ENCODE measurements around the gene CFC1.
"Not testable (repeated sequence)": the region's sequence is repeated elsewhere in the genome, so short reads cannot be mapped to it uniquely, and the experiment has no call there.

CFC1 gene

DNA sequence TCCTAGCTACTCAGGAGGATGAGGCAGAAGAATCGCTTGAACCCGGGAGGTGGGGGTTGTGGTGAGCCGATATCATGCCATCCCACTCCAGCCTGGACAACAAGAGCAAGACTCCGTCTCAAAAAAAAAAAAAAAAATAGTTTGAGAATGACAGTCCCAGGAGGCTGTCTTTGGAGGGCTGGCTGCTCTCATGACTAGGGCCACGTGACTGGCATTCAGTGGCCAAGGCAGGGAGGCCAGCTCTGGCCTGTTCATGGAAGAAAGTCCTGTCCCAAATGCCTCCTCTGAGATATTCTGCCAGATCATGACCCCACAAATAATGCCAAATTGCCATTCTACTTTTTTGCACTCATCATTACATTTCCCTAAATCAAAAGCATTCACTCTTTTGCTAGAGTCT lies 54.4 kb downstream of the CFC1 start:
- H3K79me2 ChIP-seq (ENCODE audit: control insufficient read depth, low read length); H4K20me1 ChIP-seq (ENCODE audit: control insufficient read depth, insufficient read depth, low read depth, low read length); H3K36me3 ChIP-seq (ENCODE audit: control insufficient read depth, low read length); H3K4me3 ChIP-seq (ENCODE audit: low read length); H3K27ac ChIP-seq (ENCODE audit: low read depth, low read length); H3K4me1 ChIP-seq (ENCODE audit: control insufficient read depth, low read length); H3F3A ChIP-seq (ENCODE audit: control insufficient read depth, insufficient read depth); H3K4me2 ChIP-seq (ENCODE audit: low read length); H3K9me2 ChIP-seq (replicated peaks; ENCODE audit: control insufficient read depth, low read length); H3K9me3 ChIP-seq (ENCODE audit: control insufficient read depth, insufficient read depth, low read length); H3K27me3 ChIP-seq (ENCODE audit: control insufficient read depth, low read length): not testable (repeated sequence)

DNA sequence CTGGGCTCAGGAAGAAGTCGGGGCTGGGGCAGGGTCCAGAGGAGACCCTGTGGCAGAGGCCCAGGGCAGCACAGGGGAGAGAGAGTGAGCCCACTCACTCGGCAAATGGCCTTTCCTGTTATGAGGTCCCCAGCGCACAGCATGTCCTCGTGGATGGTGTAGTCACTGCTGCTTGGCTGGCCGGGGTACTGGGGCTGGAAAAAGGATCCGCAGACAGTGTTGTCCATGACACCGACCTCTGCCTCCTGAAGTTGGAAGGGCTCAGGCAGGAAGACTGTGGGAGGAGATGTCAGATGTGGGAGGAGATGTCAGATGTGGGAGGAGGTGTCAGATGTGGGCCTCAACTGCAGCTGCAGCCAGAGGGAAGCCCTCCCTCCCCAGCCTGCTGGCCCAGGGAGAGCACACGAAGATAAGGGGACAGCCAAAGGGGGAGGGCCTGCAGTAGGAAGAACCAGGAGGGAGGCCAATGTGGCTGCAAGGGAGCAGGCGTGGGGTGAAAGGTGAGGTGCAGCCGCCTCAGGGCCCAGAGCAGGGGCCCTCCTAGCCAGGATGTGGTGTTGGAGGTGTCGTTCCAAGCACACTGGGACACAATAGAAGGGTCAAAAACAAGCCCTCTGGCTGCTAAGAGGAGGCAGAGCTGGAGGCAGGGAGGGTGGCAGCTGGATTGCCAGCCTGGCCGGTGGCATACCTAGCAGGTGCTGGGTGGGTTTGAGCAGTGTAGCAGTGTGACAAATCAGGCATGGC lies 55.4 kb downstream of the CFC1 start:
- not testable (repeated sequence) for H4K20me1 ChIP-seq (ENCODE audit: control insufficient read depth, insufficient read depth, low read depth, low read length); H3K4me1 ChIP-seq (ENCODE audit: control insufficient read depth, low read length); H3K36me3 ChIP-seq (ENCODE audit: control insufficient read depth, low read length); H3K27ac ChIP-seq (ENCODE audit: low read depth, low read length); H3K4me3 ChIP-seq (ENCODE audit: low read length); H3F3A ChIP-seq (ENCODE audit: control insufficient read depth, insufficient read depth); H3K27me3 ChIP-seq (ENCODE audit: control insufficient read depth, low read length); H3K9me3 ChIP-seq (ENCODE audit: control insufficient read depth, insufficient read depth, low read length); H3K4me2 ChIP-seq (ENCODE audit: low read length); H3K79me2 ChIP-seq (ENCODE audit: control insufficient read depth, low read length); H3K9me2 ChIP-seq (replicated peaks; ENCODE audit: control insufficient read depth, low read length)

DNA sequence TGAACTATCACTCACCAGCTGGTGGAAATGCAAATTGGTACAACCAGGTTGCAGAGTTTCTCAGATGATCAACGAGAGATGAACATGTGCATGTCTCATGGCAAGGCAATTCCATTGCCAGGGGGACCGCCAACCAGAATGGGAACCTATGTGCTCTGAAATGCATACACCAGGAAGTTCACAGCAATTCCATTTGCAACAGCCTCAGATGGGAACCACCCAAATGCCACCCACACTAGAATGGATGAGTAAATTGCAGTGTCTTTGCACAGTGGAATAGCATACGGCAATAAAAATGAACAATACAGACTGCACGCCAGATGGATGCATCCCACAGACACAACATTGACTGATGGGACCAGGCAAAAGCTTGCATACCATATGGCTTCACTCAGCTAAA lies 56.6 kb downstream of the CFC1 start:
- H3K4me3 ChIP-seq (ENCODE audit: low read length); H3K4me2 ChIP-seq (ENCODE audit: low read length); H3K9me2 ChIP-seq (replicated peaks; ENCODE audit: control insufficient read depth, low read length); H3K27me3 ChIP-seq (ENCODE audit: control insufficient read depth, low read length); H3K36me3 ChIP-seq (ENCODE audit: control insufficient read depth, low read length); H3K4me1 ChIP-seq (ENCODE audit: control insufficient read depth, low read length); H4K20me1 ChIP-seq (ENCODE audit: control insufficient read depth, insufficient read depth, low read depth, low read length); H3K79me2 ChIP-seq (ENCODE audit: control insufficient read depth, low read length); H3K27ac ChIP-seq (ENCODE audit: low read depth, low read length); H3K9me3 ChIP-seq (ENCODE audit: control insufficient read depth, insufficient read depth, low read length); H3F3A ChIP-seq (ENCODE audit: control insufficient read depth, insufficient read depth): not testable (repeated sequence)
